Omental fat pad (tissue), 4 donors: ENCODE results near the gene WDR12. TPM values are rescaled to one million over a fixed set of nuclear protein-coding genes. Genes with fewer than 3 reads are reported as not detected.

Source experiments
- ATAC-seq: fragments of 150-250 bp; one replicate; pipeline ENCODE4 v1.9.1; 2016; ENCODE audit warnings: mild to moderate bottlenecking, moderate library complexity; ENCODE audit not compliant: low FRiP score
- DNase-seq: peaks from one replicate; pipeline ENCODE4 v3.0.0-alpha.2; 2019; ENCODE audit warnings: low spot score
- CTCF ChIP-seq, 3 donors: fragments of 450-650 bp; IDR thresholded peaks; one replicate each; pipeline ENCODE4 v1.5.1; 2016 to 2017; ENCODE audit warnings: antibody characterized with exemption in 3 of 3, mild to moderate bottlenecking in 3 of 3, moderate library complexity in 2 of 3
- total RNA-seq, 4 donors: library from RNA; depleted of rRNA; stranded (reverse); fragments of >200 nt; gene quantifications; one replicate each; pipeline ENCODE4 v1.1.0, GENCODE V29; 2016

The WDR12 gene
- total RNA-seq, 4 donors from 2014 or later: 12.3 to 31.8 (median 14.8) TPM

- no peak for TF ChIP-seq CTCF (IDR thresholded peaks at IDR 0.05)
- ATAC-seq: no peak
- DNase-seq: no peak
Observed at GRCh38 chr2:202824901-202825300, 86.6 kb downstream of the WDR12 start.

Other genes with a start within 250 kb of the WDR12 start
- 10 to 100 TPM in 2 of 4 donors, 1 to 10 TPM in 2; 3.4 to 14.0 (median 9.9) TPM for gene ICA1L, start 39.9 kb downstream of the WDR12 start, total RNA-seq
- gene CARF, start 602 bp upstream of the WDR12 start, total RNA-seq: 10 to 100 TPM in 1 of 4 donors, 1 to 10 TPM in 3; 4.2 to 13.1 (median 7.4) TPM
- 10 to 100 TPM; 25.6 to 67.5 (median 55.0) TPM for gene NBEAL1, start 103.2 kb upstream of the WDR12 start, total RNA-seq